Endothelial cell of umbilical vein (primary cell): ENCODE data around the gene N4BP2L1. TPM values are rescaled to one million over a fixed set of nuclear protein-coding genes. Genes with fewer than 3 reads are reported as not detected.

ENCODE experiments used
- BruUV-seq: library from RNA; stranded (reverse); fragments of 400-500 nt; replicated peaks from 2 replicates; lab custom pipeline; 2021; lab: Mats Ljungman, UMichigan
- CTCF ChIA-PET: fragments of 300-600, 350-600 bp; sonication (Branson Sonifier 250); formaldehyde crosslinking; loops from one replicate; lab custom pipeline; 2021; ENCODE audit warnings: antibody characterized with exemption, inconsistent platforms; lab: Charles Lee
- POLR2A ChIA-PET: fragments of 300-600, 350-600 bp; sonication (Branson Sonifier 250); formaldehyde crosslinking; loops from one replicate; lab custom pipeline; 2021; ENCODE audit warnings: antibody characterized with exemption, inconsistent platforms; lab: Charles Lee
- DNase-seq: peaks from one replicate; pipeline ENCODE4 v3.0.0-alpha.2; 2011; ENCODE audit warnings: low read depth, low spot score
- FAIRE-seq: peaks from 2 replicates; lab custom pipeline; 2011; peaks lifted over from hg19 to GRCh38; lab: Jason Lieb, UNC
- H2AFZ ChIP-seq: 2 replicates; pipeline ENCODE4 v1.6.0; 2012; ENCODE audit warnings: low read depth, low read length, control low read depth, inconsistent platforms
- H3K27ac ChIP-seq: 2 replicates; pipeline ENCODE4 v1.5.1; 2011; ENCODE audit warnings: low read depth, mild to moderate bottlenecking, control low read depth, low read length, moderate library complexity; ENCODE audit not compliant: insufficient read depth
- H3K27me3 ChIP-seq, 2 experiments: 2 replicates each; pipeline versions ENCODE4 v1.6.0 to v1.6.1; 2011; ENCODE audit warnings: low read length in 2 of 2, mixed read lengths in 1 of 2; ENCODE audit not compliant: control insufficient read depth in 2 of 2, insufficient read depth in 2 of 2
- H3K36me3 ChIP-seq, 2 experiments: 2 replicates in 1 of 2; 3 replicates in 1 of 2; pipeline ENCODE4 v1.5.1; 2011; ENCODE audit warnings: low read length in 2 of 2, mild to moderate bottlenecking in 1 of 2, moderate library complexity in 1 of 2; ENCODE audit not compliant: control insufficient read depth in 2 of 2, insufficient read depth in 2 of 2; ENCODE audit errors: extremely low read depth in 1 of 2
- H3K4me1 ChIP-seq: 3 replicates; pipeline ENCODE4 v1.5.1; 2011; ENCODE audit warnings: mild to moderate bottlenecking, low read length; ENCODE audit not compliant: control insufficient read depth, insufficient read depth; ENCODE audit errors: extremely low read depth
- H3K4me2 ChIP-seq: 2 replicates; pipeline ENCODE4 v1.6.1; 2011; ENCODE audit warnings: low read length, control low read depth, mixed read lengths; ENCODE audit not compliant: insufficient read depth
- H3K4me3 ChIP-seq, 3 experiments: fragments of 200-600 bp in 1 of 3; sonication (generic), shearing (Covaris generic) in 1 of 3; replicated peaks in 1 of 3; 2 replicates each; pipeline ENCODE4 v1.5.1; 2011 to 2016; ENCODE audit warnings: control low read depth in 3 of 3, low read length in 3 of 3, mild to moderate bottlenecking in 2 of 3, inconsistent platforms in 1 of 3, low read depth in 1 of 3, moderate library complexity in 1 of 3; ENCODE audit not compliant: insufficient read depth in 1 of 3
- H3K79me2 ChIP-seq: 2 replicates; pipeline ENCODE4 v1.6.0; 2012; ENCODE audit warnings: low read length, inconsistent platforms; ENCODE audit not compliant: control insufficient read depth, insufficient read depth
- H3K9ac ChIP-seq: replicated peaks from 2 replicates; pipeline ENCODE3; 2011; ENCODE audit warnings: low read length, control low read depth; ENCODE audit not compliant: insufficient read depth; ENCODE audit errors: extremely low read depth
- H3K9me1 ChIP-seq: replicated peaks from 3 replicates; pipeline ENCODE4 v1.6.0; 2011; ENCODE audit warnings: mild to moderate bottlenecking, low read length; ENCODE audit not compliant: control insufficient read depth, insufficient read depth; ENCODE audit errors: extremely low read depth
- H3K9me3 ChIP-seq: replicated peaks from 2 replicates; pipeline ENCODE4 v1.5.1; 2012; ENCODE audit warnings: low read length, inconsistent platforms; ENCODE audit not compliant: control insufficient read depth, insufficient read depth
- H4K20me1 ChIP-seq: replicated peaks from 2 replicates; pipeline ENCODE3; 2011; ENCODE audit warnings: mild to moderate bottlenecking, low read length; ENCODE audit not compliant: control insufficient read depth, insufficient read depth; ENCODE audit errors: extremely low read depth
- EZH2 ChIP-seq: IDR thresholded peaks from 2 replicates; pipeline ENCODE4 v1.6.1; 2012; ENCODE audit warnings: borderline replicate concordance, low read depth, mild to moderate bottlenecking, moderate library complexity, low read length, inconsistent platforms; ENCODE audit not compliant: severe bottlenecking
- FOS ChIP-seq: IDR thresholded peaks from 2 replicates; pipeline ENCODE4 v1.6.1; 2011; ENCODE audit warnings: mild to moderate bottlenecking, low read length, moderate library complexity, borderline replicate concordance; ENCODE audit not compliant: insufficient read depth
- GATA2 ChIP-seq: IDR thresholded peaks from 2 replicates; pipeline ENCODE4 v1.7.0; 2011; ENCODE audit warnings: low read depth, mild to moderate bottlenecking, moderate library complexity, mixed read lengths, low read length; ENCODE audit not compliant: insufficient read length, insufficient read depth
- JUN ChIP-seq: IDR thresholded peaks from 2 replicates; pipeline ENCODE4 v1.6.1; 2011; ENCODE audit warnings: borderline replicate concordance, low read depth; ENCODE audit not compliant: insufficient read length, insufficient read depth
- MAX ChIP-seq: IDR thresholded peaks from 2 replicates; pipeline ENCODE4 v1.6.1; 2011; ENCODE audit not compliant: insufficient read depth, insufficient read length
- MYC ChIP-seq: IDR thresholded peaks from one replicate; pipeline ENCODE4 v1.6.1; 2011; ENCODE audit warnings: mild to moderate bottlenecking, low read depth, low read length
- POLR2A ChIP-seq: IDR thresholded peaks from 2 replicates; pipeline ENCODE4 v1.6.1; 2012; ENCODE audit warnings: low read depth, mild to moderate bottlenecking, control low read depth, low read length
- POLR2AphosphoS5 ChIP-seq: IDR thresholded peaks from 2 replicates; pipeline ENCODE4 v1.6.1; 2012; ENCODE audit warnings: low read depth, mild to moderate bottlenecking, control low read depth, low read length, moderate library complexity; ENCODE audit not compliant: insufficient read depth
- dilution Hi-C: fragments of 300-500 bp; cut with MboI; formaldehyde crosslinking; loops from one replicate; pipeline ENCODE4 v1.15.0; 2019; ENCODE audit warnings: low sequenced_read_pairs; ENCODE audit not compliant: extremely low pct_ligation_motif_present
- intact Hi-C: fragments of 100-400 bp; cut with micrococcal nuclease; formaldehyde crosslinking; loops from one replicate; pipeline ENCODE4 v1.10.0; 2022
- polyA plus RNA-seq, 4 experiments: library from polyadenylated mRNA; depleted of rRNA in 3 of 4; stranded (reverse) in 3 of 4; unstranded in 1 of 4; fragments of >200 nt; gene quantifications; 2 replicates each; pipeline versions ENCODE4 v1.2.1 to v1.2.3, GENCODE V29; 2011 to 2012; ENCODE audit warnings: missing spikeins in 1 of 4
- total RNA-seq: library from RNA; stranded (reverse); gene quantifications from 2 replicates; pipeline ENCODE4 v1.2.3, GENCODE V29; 2021
- TF ChIP-seq, protein P1 (sequence below), 2 donors: IDR thresholded peaks; 1 replicate in 1 of 2; 2 replicates in 1 of 2; pipeline ENCODE4 v1.5.1; 2011; ENCODE audit warnings: low read length in 2 of 2, mild to moderate bottlenecking in 2 of 2, moderate library complexity in 2 of 2, control low read depth in 1 of 2, inconsistent platforms in 1 of 2, low read depth in 1 of 2; ENCODE audit not compliant: insufficient read depth in 1 of 2; ENCODE audit errors: extremely low read depth in 1 of 2

The N4BP2L1 gene
- total and polyA plus RNA-seq, 2 donors (not counting 3 experiments of a cell fraction or from before 2014, with no cell fraction given), result 1.1 to 2.1 TPM

DNA sequence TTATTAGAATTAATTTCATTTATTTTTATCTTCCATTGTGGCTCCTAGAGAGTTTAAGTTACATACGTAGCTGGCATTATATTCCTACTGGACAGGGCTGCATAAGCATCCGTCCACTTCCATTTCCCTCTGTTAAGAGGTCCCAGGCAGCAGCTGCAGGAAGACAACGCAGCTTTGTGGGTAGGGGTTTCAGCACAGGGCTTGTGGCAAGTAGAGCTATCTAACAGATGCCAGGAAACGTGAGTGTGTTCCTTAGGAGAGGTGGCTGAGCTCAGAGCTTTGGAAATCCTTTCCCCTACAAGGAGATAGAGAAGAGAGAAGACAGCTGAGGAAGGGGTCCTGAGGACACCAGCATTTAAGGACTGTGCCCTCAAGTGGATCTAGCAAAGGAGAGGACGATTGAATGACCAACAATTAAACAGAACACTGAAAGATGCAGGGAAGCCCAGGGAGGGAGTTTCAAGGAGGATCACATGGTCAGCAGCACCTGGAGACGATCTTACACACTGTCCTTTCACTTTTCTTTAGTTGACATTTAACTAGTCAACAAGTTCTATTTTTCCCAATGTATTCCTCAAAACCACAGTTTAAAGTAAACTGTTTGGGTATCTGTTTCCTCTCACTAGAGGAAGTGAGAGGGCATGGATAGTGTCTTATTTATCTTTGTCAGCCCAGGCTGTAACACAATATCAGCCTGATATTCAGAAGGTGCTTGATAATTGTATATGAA is 2.3 kb upstream of the N4BP2L1 start:
- CTCF ChIA-PET, result no interaction called here
- no peaks in the 10 kb centered on the region for H4K20me1 ChIP-seq
- peaks cover 13% of the 10 kb centered on the region for H3K4me1 ChIP-seq
- no peaks in the 10 kb centered on the region for H3K9me1 ChIP-seq
- intact Hi-C loops (no loop called here), dilution Hi-C loops (no loop called here)
- H3K27me3 ChIP-seq, result no peaks in the 10 kb centered on the region
- H3K79me2 ChIP-seq, result no peaks in the 10 kb centered on the region
- BruUV-seq, result no TSS peak
- no peaks in the 10 kb centered on the region for H3K36me3 ChIP-seq
- no peak overlapping the region for H2AFZ ChIP-seq
- DNase-seq (no peak), FAIRE-seq (no peak)
- no peak overlapping the region for H3K27ac ChIP-seq
- H3K4me3 ChIP-seq, result no peak overlapping the region
- POLR2A ChIA-PET, result no interaction called here
- no peak overlapping the region for H3K4me2 ChIP-seq
- no peak overlapping the region for H3K9ac ChIP-seq
- TF ChIP-seq POLR2A, result no peak
- no peak for TF ChIP-seq POLR2AphosphoS5
- TF ChIP-seq GATA2, result no peak
- TF ChIP-seq MAX, result no peak
- TF ChIP-seq JUN, result no peak
- no peak for TF ChIP-seq MYC
- no peak for TF ChIP-seq EZH2
- no peak for TF ChIP-seq FOS
- TF ChIP-seq, protein P1, sequence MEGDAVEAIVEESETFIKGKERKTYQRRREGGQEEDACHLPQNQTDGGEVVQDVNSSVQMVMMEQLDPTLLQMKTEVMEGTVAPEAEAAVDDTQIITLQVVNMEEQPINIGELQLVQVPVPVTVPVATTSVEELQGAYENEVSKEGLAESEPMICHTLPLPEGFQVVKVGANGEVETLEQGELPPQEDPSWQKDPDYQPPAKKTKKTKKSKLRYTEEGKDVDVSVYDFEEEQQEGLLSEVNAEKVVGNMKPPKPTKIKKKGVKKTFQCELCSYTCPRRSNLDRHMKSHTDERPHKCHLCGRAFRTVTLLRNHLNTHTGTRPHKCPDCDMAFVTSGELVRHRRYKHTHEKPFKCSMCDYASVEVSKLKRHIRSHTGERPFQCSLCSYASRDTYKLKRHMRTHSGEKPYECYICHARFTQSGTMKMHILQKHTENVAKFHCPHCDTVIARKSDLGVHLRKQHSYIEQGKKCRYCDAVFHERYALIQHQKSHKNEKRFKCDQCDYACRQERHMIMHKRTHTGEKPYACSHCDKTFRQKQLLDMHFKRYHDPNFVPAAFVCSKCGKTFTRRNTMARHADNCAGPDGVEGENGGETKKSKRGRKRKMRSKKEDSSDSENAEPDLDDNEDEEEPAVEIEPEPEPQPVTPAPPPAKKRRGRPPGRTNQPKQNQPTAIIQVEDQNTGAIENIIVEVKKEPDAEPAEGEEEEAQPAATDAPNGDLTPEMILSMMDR (IDR thresholded peaks at IDR 0.05; ENCODE audit: extremely low read depth in 1 of 2, insufficient read depth in 1 of 2, low read depth in 1 of 2, low read length in 2 of 2), result no peak
- H3K9me3 ChIP-seq, result no peaks in the 10 kb centered on the region
